Urinary bladder (tissue), 4 donors: ENCODE results near the gene SNAP47. TPM values are rescaled to one million over a fixed set of nuclear protein-coding genes. Genes with fewer than 3 reads are reported as not detected.

ENCODE experiments used
- DNase-seq: peaks from one replicate; pipeline ENCODE4 v3.0.0-alpha.2; 2015; ENCODE audit errors: extremely low spot score
- H3K27ac ChIP-seq: one replicate; pipeline ENCODE4 v1.5.1; 2013; ENCODE audit warnings: low read depth, mild to moderate bottlenecking, moderate library complexity
- H3K36me3 ChIP-seq: one replicate; pipeline ENCODE4 v1.6.1; 2013; ENCODE audit warnings: mild to moderate bottlenecking, moderate library complexity; ENCODE audit not compliant: insufficient read depth
- H3K4me1 ChIP-seq: one replicate; pipeline ENCODE4 v1.6.1; 2013; ENCODE audit warnings: mild to moderate bottlenecking, moderate library complexity; ENCODE audit not compliant: insufficient read depth
- H3K4me3 ChIP-seq: one replicate; pipeline ENCODE4 v1.5.1; 2013; ENCODE audit warnings: low read depth, low read length
- WGBS: extraction: QIAGEN DNeasy Blood & Tissue Kit; methylation state at CpG from one replicate; pipeline ENCODE4 v1.1.7; 2013; 5-methylcytosine and 5-hydroxymethylcytosine counted together
- polyA plus RNA-seq: library from polyadenylated mRNA; stranded (reverse); fragments of 200-250 nt; gene quantifications from one replicate; pipeline ENCODE4 v1.2.3, GENCODE V29; 2013
- total RNA-seq: library from RNA; depleted of rRNA; stranded (reverse); fragments of >200 nt; gene quantifications from one replicate; pipeline ENCODE4 v1.2.3, GENCODE V29; 2014
- donor health status: healthy with polysubstance abuse.
- donor health status: healthy.

Gene SNAP47
- total and polyA plus RNA-seq, 2 donors = 33.8 to 37.0 TPM

DNA sequence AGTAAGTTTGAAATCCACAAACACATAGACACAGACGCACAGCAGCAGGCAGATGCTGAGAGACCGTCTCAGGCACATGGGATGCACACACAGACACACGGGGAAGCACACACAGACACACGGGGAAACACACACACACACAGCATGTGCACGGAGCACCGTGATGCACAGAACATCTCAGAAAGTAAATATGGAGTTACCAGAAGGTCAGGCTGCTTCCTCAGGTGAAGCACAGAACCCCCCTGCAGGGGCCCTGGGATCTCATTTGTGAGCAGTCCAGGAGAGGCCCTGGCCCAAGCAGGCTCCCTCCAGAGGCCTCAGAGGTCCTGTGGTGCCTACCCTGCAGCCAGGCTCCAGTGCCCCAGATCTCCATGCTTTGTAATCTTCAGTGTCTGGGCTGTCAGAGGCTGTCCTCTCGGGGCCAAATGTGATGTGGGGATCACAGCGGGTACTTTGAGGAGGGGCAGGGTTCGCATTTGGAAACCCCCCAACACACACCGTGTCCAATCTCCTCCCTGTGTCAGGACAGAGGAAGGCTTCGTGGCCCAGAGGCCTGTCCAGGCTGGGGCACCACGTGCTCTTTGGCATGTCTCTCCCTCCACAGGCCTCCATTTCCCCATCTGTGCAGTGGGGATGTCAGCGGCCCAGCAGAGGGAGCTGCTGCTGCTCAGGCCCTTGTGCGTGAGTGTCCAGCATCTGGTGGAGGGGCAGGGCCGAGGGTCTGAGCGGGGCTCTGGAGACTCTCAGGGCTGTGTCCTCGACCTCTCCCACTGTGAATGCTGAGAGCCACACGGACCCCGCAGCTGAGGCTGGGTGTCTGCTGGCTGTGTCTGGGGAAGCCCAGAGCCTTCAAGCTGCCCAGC is 57.2 kb downstream of the SNAP47 start:
- Histone ChIP-seq H3K27ac (no peak overlapping the region), H3K36me3 (no peaks in the 10 kb centered on the region), H3K4me1 (no peaks in the 10 kb centered on the region), H3K4me3 (no peak overlapping the region)
- DNase-seq = no peak
- WGBS = 88% methylated on average over 19 of the region's 19 CpGs

DNA sequence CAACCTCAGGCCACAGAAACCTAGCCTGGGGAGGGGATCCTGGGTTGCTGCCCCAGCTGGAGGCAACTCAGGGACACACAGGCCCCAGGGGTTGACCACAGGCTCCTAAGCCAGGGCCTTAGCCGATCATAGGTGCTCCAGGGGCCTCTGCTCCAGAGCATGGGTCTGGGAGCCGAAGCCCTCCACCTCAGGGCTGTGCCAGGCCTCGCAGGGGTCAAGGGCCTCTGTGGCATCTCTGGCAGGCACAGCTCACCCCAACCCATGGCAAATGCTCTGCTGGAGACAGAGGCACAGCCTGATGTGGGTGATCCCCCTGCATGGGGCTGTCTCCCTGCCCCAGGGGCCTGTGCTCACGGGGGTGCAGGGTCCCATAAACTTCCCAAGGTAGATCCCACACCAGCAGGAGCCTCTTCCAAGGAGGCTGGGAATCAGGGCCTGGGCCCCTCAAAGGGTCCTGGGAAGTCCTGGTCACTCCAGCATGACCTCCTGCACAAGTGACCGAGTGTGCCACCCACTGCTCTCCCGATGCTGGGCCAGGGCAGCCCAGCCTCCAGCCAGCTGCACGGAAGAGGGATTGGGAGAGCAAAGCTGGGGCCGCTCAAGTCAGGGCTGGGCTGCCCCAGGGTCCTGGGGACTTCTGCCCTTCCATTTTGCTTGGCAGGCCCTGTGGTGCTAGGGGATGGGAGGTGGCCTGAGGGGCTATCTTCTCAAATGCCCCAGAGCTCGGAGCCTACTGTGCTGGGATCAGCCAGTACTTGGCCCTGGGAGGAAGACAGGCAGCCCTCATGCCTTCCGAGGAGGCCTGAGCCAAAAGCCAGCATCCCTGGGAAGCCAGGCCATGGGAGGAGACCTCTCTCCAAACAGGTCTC is 58.1 kb downstream of the SNAP47 start:
- Histone ChIP-seq H3K36me3 (no peaks in the 10 kb centered on the region), H3K4me1 (no peaks in the 10 kb centered on the region), H3K4me3 (no peak overlapping the region), H3K27ac (no peak overlapping the region)
- 81% methylated on average over 10 of the region's 10 CpGs for WGBS
- DNase-seq = no peak

DNA sequence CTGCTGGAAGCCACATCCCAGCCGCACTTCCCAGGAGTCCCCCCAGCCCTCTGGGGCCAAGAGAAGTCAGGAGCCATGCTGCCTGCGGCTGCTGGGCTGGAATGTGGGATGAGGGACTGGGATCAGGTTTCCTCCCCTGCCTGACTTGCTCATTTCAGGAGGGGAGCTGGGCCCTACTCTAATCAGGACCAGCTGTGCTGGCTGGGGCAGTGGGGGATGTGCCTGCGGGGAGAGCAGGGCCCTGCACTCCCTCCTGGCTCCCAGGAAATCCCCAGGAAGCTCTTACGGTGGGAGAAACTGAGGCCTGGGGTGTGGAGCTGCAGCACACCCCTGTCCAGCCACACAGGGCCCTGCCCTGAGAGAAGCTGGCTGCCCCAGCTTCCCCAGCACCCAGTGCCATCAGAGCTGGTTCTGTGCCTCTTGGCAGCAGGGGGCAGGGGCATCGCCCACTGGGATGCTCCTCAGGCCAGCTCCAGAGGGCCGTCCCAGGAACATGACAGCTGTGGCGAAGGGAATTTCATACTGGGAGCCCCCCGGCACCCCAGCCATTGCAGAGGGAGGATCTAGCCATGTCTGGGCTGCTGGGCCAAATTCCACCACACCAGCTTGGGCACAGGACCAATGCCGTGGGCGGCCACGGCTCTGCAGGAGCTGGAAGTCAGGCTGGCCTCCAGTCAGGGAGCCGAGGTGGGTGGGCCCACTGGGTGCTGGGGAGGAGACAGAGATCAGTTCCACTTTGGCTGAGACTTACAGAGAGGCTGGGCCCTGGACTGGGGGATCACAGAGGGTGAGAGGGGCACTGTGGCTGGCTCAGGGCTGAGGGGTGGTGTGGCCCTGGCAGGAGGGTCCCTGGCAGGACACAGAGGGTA is 58.9 kb downstream of the SNAP47 start:
- Histone ChIP-seq H3K36me3 (no peaks in the 10 kb centered on the region), H3K4me3 (no peak overlapping the region), H3K27ac (no peak overlapping the region), H3K4me1 (no peaks in the 10 kb centered on the region)
- 42% methylated on average over 12 of the region's 12 CpGs for WGBS
- DNase-seq = no peak

DNA sequence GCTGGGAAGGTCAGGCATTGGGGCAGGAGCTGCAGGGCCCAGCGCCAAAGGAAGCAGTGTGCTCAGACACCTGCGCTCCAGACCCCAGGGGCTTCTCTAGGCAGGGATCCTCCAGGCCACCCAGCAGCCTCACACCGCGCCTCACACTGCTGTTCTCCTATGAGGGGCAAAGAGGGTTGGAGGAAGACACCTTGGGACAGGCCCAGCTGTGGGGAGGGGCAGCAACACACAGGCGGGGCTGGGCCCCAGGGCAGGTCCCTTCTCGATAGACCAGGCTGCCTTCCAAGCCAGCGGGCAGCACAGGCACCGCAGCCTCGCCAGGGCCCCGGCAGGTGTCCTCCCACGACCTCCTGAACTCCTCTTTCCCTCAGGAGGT is 59.6 kb downstream of the SNAP47 start:
- no peak overlapping the region for H3K27ac ChIP-seq
- no peak overlapping the region for H3K4me3 ChIP-seq
- H3K4me1 ChIP-seq = no peaks in the 10 kb centered on the region
- no peaks in the 10 kb centered on the region for H3K36me3 ChIP-seq
- 54% methylated on average over 11 of the region's 11 CpGs for WGBS
- no peak for DNase-seq

DNA sequence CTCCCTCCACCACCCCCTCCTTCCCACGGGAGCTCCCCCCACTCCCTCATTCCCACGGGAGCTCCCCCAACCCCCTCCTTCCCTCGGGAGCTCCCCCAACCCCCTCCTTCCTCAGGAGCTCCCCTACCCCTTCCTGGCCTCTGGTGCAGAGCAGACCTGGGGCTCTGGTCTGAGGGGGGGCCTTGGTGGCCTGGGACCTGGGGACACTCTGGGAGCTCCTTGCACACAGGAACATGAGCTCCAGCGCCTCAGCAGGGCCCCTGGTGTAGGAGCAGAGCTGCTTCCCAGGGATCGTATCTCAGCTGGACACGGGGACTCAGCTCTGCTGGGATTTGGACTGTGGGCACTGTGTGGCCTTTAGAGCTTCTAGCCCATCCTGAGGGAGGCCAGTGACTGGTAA is 60.5 kb downstream of the SNAP47 start:
- no peak for DNase-seq
- no peak overlapping the region for H3K27ac ChIP-seq
- H3K4me3 ChIP-seq = no peak overlapping the region
- no peaks in the 10 kb centered on the region for H3K36me3 ChIP-seq
- no peaks in the 10 kb centered on the region for H3K4me1 ChIP-seq
- 54% methylated on average over 6 of the region's 6 CpGs for WGBS

DNA sequence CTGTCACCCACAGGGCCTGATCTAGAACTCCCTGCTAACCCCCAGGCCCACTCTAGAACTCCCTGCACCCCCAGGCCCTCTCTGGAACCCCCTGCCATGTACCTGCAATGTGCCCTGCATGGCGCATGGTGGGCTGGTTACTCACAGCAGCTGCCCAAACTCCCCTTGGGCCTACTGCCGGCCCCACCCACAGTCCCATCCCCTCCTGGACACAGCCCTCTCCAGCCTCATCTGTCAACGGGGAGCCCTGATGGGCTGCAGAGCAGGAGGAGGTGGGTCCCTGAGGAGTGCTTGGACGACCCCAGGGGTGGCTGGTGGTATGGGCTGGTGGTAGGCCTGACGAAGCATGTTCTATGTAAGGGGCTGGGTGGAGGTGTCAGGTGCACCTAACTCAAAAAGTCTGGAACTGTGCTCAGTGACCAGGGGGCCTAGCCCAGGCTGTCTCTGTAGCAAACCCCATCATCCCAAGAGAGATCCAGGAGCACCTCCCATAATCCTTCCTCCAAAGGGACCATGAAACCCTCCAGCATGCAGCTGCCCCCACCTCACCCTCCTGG is 61.2 kb downstream of the SNAP47 start:
- Histone ChIP-seq H3K4me3 (no peak overlapping the region), H3K4me1 (no peaks in the 10 kb centered on the region), H3K27ac (no peak overlapping the region), H3K36me3 (no peaks in the 10 kb centered on the region)
- no peak for DNase-seq
- 88% methylated on average over 5 of the region's 5 CpGs for WGBS

DNA sequence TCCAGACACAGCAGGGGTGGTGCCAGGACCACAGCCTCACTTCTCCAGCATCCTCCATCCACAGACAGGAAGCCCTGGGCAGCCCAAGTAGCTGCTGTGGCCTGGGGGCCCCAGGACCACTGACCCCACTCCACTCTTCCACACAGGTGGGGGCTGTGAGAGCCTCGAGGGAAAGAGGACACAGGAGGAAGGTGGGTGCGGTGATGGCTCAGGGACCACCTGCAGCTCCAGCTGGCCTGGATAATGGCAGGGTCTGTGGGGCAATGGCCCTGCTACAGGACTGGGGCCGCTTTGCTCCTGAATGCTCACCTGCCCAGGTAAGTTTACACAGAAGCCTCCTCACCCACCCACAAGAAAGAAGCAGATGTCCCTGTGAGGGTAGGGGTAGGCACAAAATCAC is 61.9 kb downstream of the SNAP47 start:
- DNase-seq = no peak
- H3K4me1 ChIP-seq = no peaks in the 10 kb centered on the region
- 87% methylated on average over 3 of the region's 3 CpGs for WGBS
- no peak overlapping the region for H3K4me3 ChIP-seq
- H3K36me3 ChIP-seq = no peaks in the 10 kb centered on the region
- H3K27ac ChIP-seq = no peak overlapping the region

DNA sequence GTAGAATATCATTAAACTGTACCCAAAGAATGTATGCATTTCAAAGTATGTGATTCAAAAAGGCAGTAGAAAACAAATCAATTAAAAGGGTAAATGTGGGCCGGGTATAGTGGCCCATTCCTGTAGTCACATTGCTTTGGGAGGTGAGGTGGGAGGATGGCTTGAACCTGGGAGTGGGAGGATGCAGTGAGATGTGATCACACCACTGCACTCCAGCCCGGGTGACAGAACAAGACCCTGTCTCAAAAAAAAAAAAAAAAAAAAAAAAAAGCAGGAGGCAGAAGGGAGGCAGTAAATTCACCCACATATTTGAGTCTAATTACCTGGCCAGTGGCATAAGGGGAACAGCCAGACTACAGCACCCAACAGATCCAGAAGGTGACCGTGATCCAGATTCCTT is 62.4 kb downstream of the SNAP47 start:
- Histone ChIP-seq H3K27ac (no peak overlapping the region), H3K4me1 (no peaks in the 10 kb centered on the region), H3K4me3 (no peak overlapping the region), H3K36me3 (no peaks in the 10 kb centered on the region)
- no peak for DNase-seq
- WGBS = 86% methylated on average over 3 of the region's 3 CpGs

DNA sequence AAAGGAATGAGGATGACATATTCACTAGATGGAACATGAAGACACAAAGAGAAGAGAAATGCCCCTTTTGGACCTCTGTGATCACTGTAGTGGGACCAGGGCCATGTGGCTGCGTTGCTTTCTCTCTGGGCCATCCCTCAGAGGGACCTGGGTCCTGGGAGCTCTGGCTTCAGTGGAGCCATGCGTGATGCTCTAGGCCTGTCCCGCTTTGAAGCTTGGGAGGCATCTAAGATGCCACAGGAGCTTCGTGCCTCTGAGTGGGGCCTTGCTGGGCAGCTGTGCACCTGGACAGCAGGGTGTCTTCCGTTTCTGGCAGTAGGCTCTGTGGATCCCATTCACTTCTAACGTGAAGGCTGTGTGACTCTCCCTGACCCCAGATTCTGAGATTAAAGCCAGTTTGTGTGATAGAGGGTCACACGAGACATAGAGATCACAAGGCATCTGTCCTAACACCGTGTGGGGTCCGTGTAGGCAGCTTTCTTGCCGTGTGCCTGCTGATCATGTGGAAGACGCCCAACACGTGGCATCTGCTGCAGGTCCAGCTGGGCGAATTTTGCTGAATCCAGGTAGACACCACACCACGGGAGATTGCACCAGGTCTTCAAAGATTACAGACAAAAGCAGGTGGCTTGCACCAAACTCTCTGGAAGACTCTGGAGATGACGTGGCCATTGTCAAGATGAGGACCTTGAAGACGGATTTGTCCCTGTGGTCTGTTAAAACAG is 63.0 kb downstream of the SNAP47 start:
- 83% methylated on average over 16 of the region's 16 CpGs for WGBS
- H3K27ac ChIP-seq = no peak overlapping the region
- no peak for DNase-seq
- H3K4me3 ChIP-seq = no peak overlapping the region
- H3K4me1 ChIP-seq = no peaks in the 10 kb centered on the region
- H3K36me3 ChIP-seq = no peaks in the 10 kb centered on the region

DNA sequence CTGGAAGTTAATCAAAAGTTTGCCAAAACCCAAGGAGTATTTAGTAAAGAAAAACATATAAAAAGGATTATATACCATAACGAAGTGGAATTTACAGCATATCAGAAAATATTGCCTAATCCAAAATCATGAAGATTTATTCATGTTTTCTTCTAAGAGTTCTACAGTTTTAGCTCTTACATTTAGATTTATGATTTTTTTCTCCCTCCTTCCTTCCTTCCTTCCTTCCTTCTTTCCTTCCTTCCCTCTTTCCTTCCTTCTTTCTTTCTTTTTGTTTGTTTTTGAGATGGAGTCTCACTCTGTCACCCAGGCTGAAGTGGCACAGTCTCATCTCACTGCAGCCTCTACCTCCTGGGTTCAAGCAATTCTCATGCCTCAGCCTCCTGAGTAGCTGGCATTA is 64.5 kb downstream of the SNAP47 start:
- H3K36me3 ChIP-seq = no peaks in the 10 kb centered on the region
- 83% methylated on average over 1 of the region's 1 CpG for WGBS

DNA sequence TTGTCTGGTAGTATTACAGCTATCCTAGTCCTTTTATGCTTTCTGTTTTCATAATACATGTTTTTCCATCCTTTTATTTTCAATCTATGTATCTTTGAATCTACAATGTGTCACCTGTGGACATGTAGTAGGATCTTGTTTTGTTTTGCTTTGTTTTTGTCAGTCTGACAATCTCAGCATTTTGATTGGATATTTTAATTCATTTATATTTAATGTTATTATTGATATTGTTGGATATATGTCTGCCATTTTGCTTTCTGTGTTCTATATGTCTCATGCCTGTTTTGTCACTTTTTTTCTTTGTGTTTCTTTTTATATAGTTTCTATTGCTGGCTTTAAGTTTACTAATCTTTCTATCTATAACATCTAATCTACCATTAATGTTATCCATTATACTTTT is 68.7 kb downstream of the SNAP47 start:
- Histone ChIP-seq H3K4me3 (no peak overlapping the region), H3K27ac (no peak overlapping the region), H3K36me3 (no peaks in the 10 kb centered on the region), H3K4me1 (no peaks in the 10 kb centered on the region)
- no peak for DNase-seq

More for the DNA sequence above, 64.5 kb downstream of the SNAP47 start:
- Histone ChIP-seq H3K4me1 (no peaks in the 10 kb centered on the region), H3K4me3 (no peak overlapping the region), H3K27ac (no peak overlapping the region)
- DNase-seq = no peak

DNA sequence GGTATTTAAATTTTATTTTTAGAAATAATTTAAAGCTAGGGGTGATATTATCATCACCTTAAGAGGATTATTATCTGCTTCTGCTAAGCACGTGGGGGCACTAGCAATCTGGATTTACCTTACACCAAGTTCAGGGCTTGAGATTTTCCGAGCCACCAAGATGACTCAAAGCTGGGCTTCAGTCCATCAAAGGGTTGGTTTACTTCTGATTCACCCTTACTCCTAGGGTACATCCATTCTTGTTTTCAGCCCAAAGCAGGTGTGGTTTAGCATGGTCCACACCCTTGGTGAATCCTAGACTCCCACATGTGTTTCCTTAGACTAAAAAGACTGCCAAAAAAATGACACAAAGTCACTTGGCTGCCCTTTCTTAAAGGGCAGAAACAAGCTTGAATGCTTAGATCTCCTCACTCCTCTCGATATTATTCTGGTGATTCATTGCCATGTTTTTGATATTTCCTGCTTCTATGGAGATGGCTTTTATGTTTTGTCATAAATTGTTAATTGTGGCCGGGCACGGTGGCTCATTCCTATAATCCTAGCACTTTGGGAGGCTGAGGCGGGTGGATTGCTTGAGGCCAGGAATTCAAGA is 70.5 kb downstream of the SNAP47 start:
- Histone ChIP-seq H3K4me3 (no peak overlapping the region), H3K4me1 (no peaks in the 10 kb centered on the region), H3K27ac (no peak overlapping the region), H3K36me3 (no peaks in the 10 kb centered on the region)
- WGBS = 57% methylated on average over 6 of the region's 6 CpGs
- DNase-seq = no peak
